Occipital lobe (tissue), 2 donors: ENCODE data around the gene CDH13. TPM values are rescaled to one million over a fixed set of nuclear protein-coding genes. Genes with fewer than 3 reads are reported as not detected.
A peak's percentile ranks its signal among the peaks of the same experiment; 100 is the strongest.

Experiments used
- DNase-seq: peaks from one replicate; lab custom pipeline; 2025; lab: John Stamatoyannopoulos, UW
- total RNA-seq: library from RNA; depleted of rRNA; stranded (reverse); fragments of >200 nt; gene quantifications from one replicate; pipeline ENCODE4 v1.2.3, GENCODE V29; 2014

CDH13 gene
- total RNA-seq, 1 donor from 2014 or later, result 27.3 TPM

DNA sequence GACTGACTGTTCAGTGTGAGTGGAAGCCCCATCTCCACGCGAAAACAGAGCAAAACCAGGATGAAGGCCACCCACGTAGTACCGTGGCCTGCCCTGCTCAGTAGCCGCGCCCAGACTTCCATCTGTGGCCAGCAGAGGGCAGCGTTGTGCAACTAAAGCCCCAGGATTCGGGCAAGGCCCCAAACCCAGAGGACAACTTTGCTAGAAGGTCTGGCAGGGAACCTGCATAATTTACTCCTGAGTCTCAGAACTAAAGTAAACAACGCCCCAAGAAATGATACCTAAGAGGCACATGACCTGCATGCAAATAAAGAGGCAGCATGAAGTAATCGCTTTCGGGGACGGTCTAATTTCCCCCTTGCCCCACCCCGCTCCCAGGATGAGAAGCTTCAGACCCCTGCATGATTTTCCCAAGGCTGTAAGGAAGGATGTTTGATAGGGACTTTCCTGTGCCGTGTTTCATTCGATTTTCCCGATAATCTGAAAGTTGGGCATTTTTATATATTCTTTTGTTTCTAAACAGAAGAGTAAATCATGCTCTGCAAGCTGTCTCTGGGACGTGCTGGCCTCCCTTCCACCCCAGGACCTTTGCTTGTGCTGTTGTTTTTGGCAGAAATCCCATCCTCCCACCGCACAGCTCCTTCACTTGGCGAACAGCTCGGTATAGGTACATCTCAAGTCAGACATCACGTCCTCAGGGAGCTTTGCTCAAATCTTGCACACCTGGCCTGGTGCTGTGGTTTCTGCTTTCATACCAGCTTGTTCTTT is 1199.6 kb downstream of the CDH13 start:
- peak; percentile 80 for DNase-seq

- no peak for DNase-seq
Observed at GRCh38 chr16:83830091-83830768, 1203.5 kb downstream of the CDH13 start.

- DNase-seq, result no peak
Observed at GRCh38 chr16:83830769-83831455, 1204.1 kb downstream of the CDH13 start.

- DNase-seq, result no peak
Observed at GRCh38 chr16:83831456-83831987, 1204.8 kb downstream of the CDH13 start.

- no peak for DNase-seq
Observed at GRCh38 chr16:83833921-83834320, 1207.2 kb downstream of the CDH13 start.

DNA sequence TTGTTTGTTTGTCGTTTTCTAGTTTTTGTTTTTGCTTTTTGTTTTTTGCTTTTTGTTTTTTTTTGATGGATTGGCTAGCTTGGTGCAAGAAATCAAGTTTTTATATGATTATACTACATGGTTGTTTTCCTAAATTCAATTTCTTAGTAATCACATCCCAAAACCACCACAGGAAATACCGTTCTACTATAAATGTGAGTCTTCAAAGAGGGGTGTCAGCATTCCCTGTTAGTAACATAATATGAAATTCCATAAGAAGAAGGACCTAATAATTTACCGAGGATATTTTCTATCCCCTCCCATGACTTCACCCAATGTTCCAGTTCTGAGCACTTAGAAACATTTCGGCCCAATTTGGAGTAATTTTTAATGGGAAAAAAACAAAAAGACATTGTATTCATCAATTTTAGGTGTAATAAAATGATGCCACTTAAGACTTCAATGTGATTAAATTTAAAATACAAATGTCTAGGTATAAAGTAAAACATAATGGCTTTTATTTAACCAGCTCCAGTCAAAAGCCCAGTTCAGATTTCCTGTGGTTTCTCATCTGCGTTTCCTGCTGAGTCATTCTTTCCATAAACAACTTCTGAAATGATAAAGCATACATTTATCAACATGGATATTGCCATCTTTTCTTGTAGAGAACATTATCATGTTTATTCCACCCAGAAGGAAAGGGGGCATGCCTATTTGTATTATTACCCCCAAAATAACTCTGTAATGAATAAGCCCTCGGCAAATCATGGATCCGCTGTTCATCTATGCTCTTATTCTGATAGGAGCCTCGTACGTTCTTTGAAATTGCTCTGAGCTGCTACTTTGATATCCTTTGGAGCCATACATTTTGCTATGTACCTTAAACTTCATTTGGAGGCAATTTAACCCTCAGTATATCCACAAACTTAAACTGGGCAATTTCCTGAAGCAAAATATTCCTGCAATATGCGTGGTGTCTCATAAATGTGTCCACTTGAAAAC is 1209.1 kb downstream of the CDH13 start:
- DNase-seq, result no peak

GRCh38 chr16:83837566-83837965 is 1210.8 kb downstream of the CDH13 start:
- no peak for DNase-seq

- no peak for DNase-seq
Observed at GRCh38 chr16:83838151-83838550, 1211.4 kb downstream of the CDH13 start.

- no peak for DNase-seq
Observed at GRCh38 chr16:83839561-83839960, 1212.8 kb downstream of the CDH13 start.

GRCh38 chr16:83840060-83840617 is 1213.4 kb downstream of the CDH13 start:
- DNase-seq, result no peak

GRCh38 chr16:83842291-83842690 is 1215.5 kb downstream of the CDH13 start:
- no peak for DNase-seq

GRCh38 chr16:83842756-83843507 is 1216.2 kb downstream of the CDH13 start:
- DNase-seq, result no peak

- no peak for DNase-seq
Observed at GRCh38 chr16:83843657-83844056, 1216.9 kb downstream of the CDH13 start.

GRCh38 chr16:83845263-83845662 is 1218.5 kb downstream of the CDH13 start:
- DNase-seq, result no peak

GRCh38 chr16:83847371-83848225 is 1220.8 kb downstream of the CDH13 start:
- DNase-seq, result no peak

GRCh38 chr16:83849421-83849820 is 1222.7 kb downstream of the CDH13 start:
- DNase-seq, result no peak
